Endothelial cell of umbilical vein (primary cell): ENCODE data around the gene GRM5. TPM values are rescaled to one million over a fixed set of nuclear protein-coding genes. Genes with fewer than 3 reads are reported as not detected.
"Not testable (repeated sequence)": the region's sequence is repeated elsewhere in the genome, so short reads cannot be mapped to it uniquely, and the experiment has no call there.

ENCODE experiments used
- BruUV-seq: library from RNA; stranded (reverse); fragments of 400-500 nt; replicated peaks from 2 replicates; lab custom pipeline; 2021; lab: Mats Ljungman, UMichigan
- CTCF ChIA-PET: fragments of 300-600, 350-600 bp; sonication (Branson Sonifier 250); formaldehyde crosslinking; loops from one replicate; lab custom pipeline; 2021; ENCODE audit warnings: antibody characterized with exemption, inconsistent platforms; lab: Charles Lee
- POLR2A ChIA-PET: fragments of 300-600, 350-600 bp; sonication (Branson Sonifier 250); formaldehyde crosslinking; loops from one replicate; lab custom pipeline; 2021; ENCODE audit warnings: antibody characterized with exemption, inconsistent platforms; lab: Charles Lee
- DNase-seq: peaks from one replicate; pipeline ENCODE4 v3.0.0-alpha.2; 2011; ENCODE audit warnings: low read depth, low spot score
- FAIRE-seq: peaks from 2 replicates; lab custom pipeline; 2011; peaks lifted over from hg19 to GRCh38; lab: Jason Lieb, UNC
- H2AFZ ChIP-seq: 2 replicates; pipeline ENCODE4 v1.6.0; 2012; ENCODE audit warnings: low read depth, low read length, control low read depth, inconsistent platforms
- H3K27ac ChIP-seq: 2 replicates; pipeline ENCODE4 v1.5.1; 2011; ENCODE audit warnings: low read depth, mild to moderate bottlenecking, control low read depth, low read length, moderate library complexity; ENCODE audit not compliant: insufficient read depth
- H3K27me3 ChIP-seq, 2 experiments: 2 replicates each; pipeline versions ENCODE4 v1.6.0 to v1.6.1; 2011; ENCODE audit warnings: low read length in 2 of 2, mixed read lengths in 1 of 2; ENCODE audit not compliant: control insufficient read depth in 2 of 2, insufficient read depth in 2 of 2
- H3K36me3 ChIP-seq, 2 experiments: 2 replicates in 1 of 2; 3 replicates in 1 of 2; pipeline ENCODE4 v1.5.1; 2011; ENCODE audit warnings: low read length in 2 of 2, mild to moderate bottlenecking in 1 of 2, moderate library complexity in 1 of 2; ENCODE audit not compliant: control insufficient read depth in 2 of 2, insufficient read depth in 2 of 2; ENCODE audit errors: extremely low read depth in 1 of 2
- H3K4me1 ChIP-seq: 3 replicates; pipeline ENCODE4 v1.5.1; 2011; ENCODE audit warnings: mild to moderate bottlenecking, low read length; ENCODE audit not compliant: control insufficient read depth, insufficient read depth; ENCODE audit errors: extremely low read depth
- H3K4me2 ChIP-seq: 2 replicates; pipeline ENCODE4 v1.6.1; 2011; ENCODE audit warnings: low read length, control low read depth, mixed read lengths; ENCODE audit not compliant: insufficient read depth
- H3K4me3 ChIP-seq, 3 experiments: fragments of 200-600 bp in 1 of 3; sonication (generic), shearing (Covaris generic) in 1 of 3; replicated peaks in 1 of 3; 2 replicates each; pipeline ENCODE4 v1.5.1; 2011 to 2016; ENCODE audit warnings: control low read depth in 3 of 3, low read length in 3 of 3, mild to moderate bottlenecking in 2 of 3, inconsistent platforms in 1 of 3, low read depth in 1 of 3, moderate library complexity in 1 of 3; ENCODE audit not compliant: insufficient read depth in 1 of 3
- H3K79me2 ChIP-seq: 2 replicates; pipeline ENCODE4 v1.6.0; 2012; ENCODE audit warnings: low read length, inconsistent platforms; ENCODE audit not compliant: control insufficient read depth, insufficient read depth
- H3K9ac ChIP-seq: replicated peaks from 2 replicates; pipeline ENCODE3; 2011; ENCODE audit warnings: low read length, control low read depth; ENCODE audit not compliant: insufficient read depth; ENCODE audit errors: extremely low read depth
- H3K9me1 ChIP-seq: replicated peaks from 3 replicates; pipeline ENCODE4 v1.6.0; 2011; ENCODE audit warnings: mild to moderate bottlenecking, low read length; ENCODE audit not compliant: control insufficient read depth, insufficient read depth; ENCODE audit errors: extremely low read depth
- H3K9me3 ChIP-seq: replicated peaks from 2 replicates; pipeline ENCODE4 v1.5.1; 2012; ENCODE audit warnings: low read length, inconsistent platforms; ENCODE audit not compliant: control insufficient read depth, insufficient read depth
- H4K20me1 ChIP-seq: replicated peaks from 2 replicates; pipeline ENCODE3; 2011; ENCODE audit warnings: mild to moderate bottlenecking, low read length; ENCODE audit not compliant: control insufficient read depth, insufficient read depth; ENCODE audit errors: extremely low read depth
- EZH2 ChIP-seq: IDR thresholded peaks from 2 replicates; pipeline ENCODE4 v1.6.1; 2012; ENCODE audit warnings: borderline replicate concordance, low read depth, mild to moderate bottlenecking, moderate library complexity, low read length, inconsistent platforms; ENCODE audit not compliant: severe bottlenecking
- FOS ChIP-seq: IDR thresholded peaks from 2 replicates; pipeline ENCODE4 v1.6.1; 2011; ENCODE audit warnings: mild to moderate bottlenecking, low read length, moderate library complexity, borderline replicate concordance; ENCODE audit not compliant: insufficient read depth
- GATA2 ChIP-seq: IDR thresholded peaks from 2 replicates; pipeline ENCODE4 v1.7.0; 2011; ENCODE audit warnings: low read depth, mild to moderate bottlenecking, moderate library complexity, mixed read lengths, low read length; ENCODE audit not compliant: insufficient read length, insufficient read depth
- JUN ChIP-seq: IDR thresholded peaks from 2 replicates; pipeline ENCODE4 v1.6.1; 2011; ENCODE audit warnings: borderline replicate concordance, low read depth; ENCODE audit not compliant: insufficient read length, insufficient read depth
- POLR2A ChIP-seq: IDR thresholded peaks from 2 replicates; pipeline ENCODE4 v1.6.1; 2012; ENCODE audit warnings: low read depth, mild to moderate bottlenecking, control low read depth, low read length
- dilution Hi-C: fragments of 300-500 bp; cut with MboI; formaldehyde crosslinking; loops from one replicate; pipeline ENCODE4 v1.15.0; 2019; ENCODE audit warnings: low sequenced_read_pairs; ENCODE audit not compliant: extremely low pct_ligation_motif_present
- intact Hi-C: fragments of 100-400 bp; cut with micrococcal nuclease; formaldehyde crosslinking; loops from one replicate; pipeline ENCODE4 v1.10.0; 2022
- polyA plus RNA-seq, 4 experiments: library from polyadenylated mRNA; depleted of rRNA in 3 of 4; stranded (reverse) in 3 of 4; unstranded in 1 of 4; fragments of >200 nt; gene quantifications; 2 replicates each; pipeline versions ENCODE4 v1.2.1 to v1.2.3, GENCODE V29; 2011 to 2012; ENCODE audit warnings: missing spikeins in 1 of 4
- total RNA-seq: library from RNA; stranded (reverse); gene quantifications from 2 replicates; pipeline ENCODE4 v1.2.3, GENCODE V29; 2021
- TF ChIP-seq, protein P1 (sequence below), 2 donors: IDR thresholded peaks; 1 replicate in 1 of 2; 2 replicates in 1 of 2; pipeline ENCODE4 v1.5.1; 2011; ENCODE audit warnings: low read length in 2 of 2, mild to moderate bottlenecking in 2 of 2, moderate library complexity in 2 of 2, control low read depth in 1 of 2, inconsistent platforms in 1 of 2, low read depth in 1 of 2; ENCODE audit not compliant: insufficient read depth in 1 of 2; ENCODE audit errors: extremely low read depth in 1 of 2

Gene GRM5
- total and polyA plus RNA-seq, 2 donors (not counting 3 experiments of a cell fraction or from before 2014, with no cell fraction given): 0.10 to 0.11 TPM

DNA sequence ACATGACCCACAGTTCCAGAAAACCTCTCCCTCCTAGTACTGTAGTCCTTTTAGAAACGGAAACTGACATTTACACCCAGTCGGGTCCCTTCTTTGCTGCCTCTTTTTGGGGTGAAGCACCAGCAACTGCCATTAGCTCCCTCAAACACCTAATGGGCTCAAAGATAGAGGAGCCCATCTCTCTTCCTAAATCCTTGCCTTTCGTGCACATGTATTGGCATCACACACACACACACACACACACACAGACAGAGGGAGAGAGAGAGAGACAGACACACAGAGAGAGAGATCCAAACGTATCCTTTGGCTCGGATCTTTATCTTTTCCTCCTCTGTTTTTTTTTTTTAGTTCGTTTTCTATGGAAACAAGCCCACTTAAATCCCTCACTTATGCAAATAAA is 716 bp downstream of the GRM5 start:
- intact Hi-C loops: no loop called here
- Histone ChIP-seq H3K27me3 (peaks cover 21 to 23% of the 10 kb centered on the region in 2 experiments), H3K4me1 (no peaks in the 10 kb centered on the region), H2AFZ (no peak overlapping the region), H4K20me1 (no peaks in the 10 kb centered on the region), H3K4me2 (no peak overlapping the region), H3K9me1 (no peaks in the 10 kb centered on the region), H3K9ac (no peak overlapping the region), H3K36me3 (no peaks in the 10 kb centered on the region), H3K4me3 (no peak overlapping the region), H3K9me3 (no peaks in the 10 kb centered on the region), H3K79me2 (no peaks in the 10 kb centered on the region), H3K27ac (no peak overlapping the region)
- FAIRE-seq (no peak), DNase-seq (no peak)
- dilution Hi-C loops: no loop called here
- CTCF ChIA-PET: no interaction called here
- TF ChIP-seq GATA2 (no peak), EZH2 (no peak), FOS (no peak), JUN (no peak), POLR2A (no peak)
- TF ChIP-seq, protein P1, sequence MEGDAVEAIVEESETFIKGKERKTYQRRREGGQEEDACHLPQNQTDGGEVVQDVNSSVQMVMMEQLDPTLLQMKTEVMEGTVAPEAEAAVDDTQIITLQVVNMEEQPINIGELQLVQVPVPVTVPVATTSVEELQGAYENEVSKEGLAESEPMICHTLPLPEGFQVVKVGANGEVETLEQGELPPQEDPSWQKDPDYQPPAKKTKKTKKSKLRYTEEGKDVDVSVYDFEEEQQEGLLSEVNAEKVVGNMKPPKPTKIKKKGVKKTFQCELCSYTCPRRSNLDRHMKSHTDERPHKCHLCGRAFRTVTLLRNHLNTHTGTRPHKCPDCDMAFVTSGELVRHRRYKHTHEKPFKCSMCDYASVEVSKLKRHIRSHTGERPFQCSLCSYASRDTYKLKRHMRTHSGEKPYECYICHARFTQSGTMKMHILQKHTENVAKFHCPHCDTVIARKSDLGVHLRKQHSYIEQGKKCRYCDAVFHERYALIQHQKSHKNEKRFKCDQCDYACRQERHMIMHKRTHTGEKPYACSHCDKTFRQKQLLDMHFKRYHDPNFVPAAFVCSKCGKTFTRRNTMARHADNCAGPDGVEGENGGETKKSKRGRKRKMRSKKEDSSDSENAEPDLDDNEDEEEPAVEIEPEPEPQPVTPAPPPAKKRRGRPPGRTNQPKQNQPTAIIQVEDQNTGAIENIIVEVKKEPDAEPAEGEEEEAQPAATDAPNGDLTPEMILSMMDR (IDR thresholded peaks at IDR 0.05; ENCODE audit: extremely low read depth in 1 of 2, insufficient read depth in 1 of 2, low read depth in 1 of 2, low read length in 2 of 2): no peak
- no TSS peak for BruUV-seq
- POLR2A ChIA-PET: no interaction called here

DNA sequence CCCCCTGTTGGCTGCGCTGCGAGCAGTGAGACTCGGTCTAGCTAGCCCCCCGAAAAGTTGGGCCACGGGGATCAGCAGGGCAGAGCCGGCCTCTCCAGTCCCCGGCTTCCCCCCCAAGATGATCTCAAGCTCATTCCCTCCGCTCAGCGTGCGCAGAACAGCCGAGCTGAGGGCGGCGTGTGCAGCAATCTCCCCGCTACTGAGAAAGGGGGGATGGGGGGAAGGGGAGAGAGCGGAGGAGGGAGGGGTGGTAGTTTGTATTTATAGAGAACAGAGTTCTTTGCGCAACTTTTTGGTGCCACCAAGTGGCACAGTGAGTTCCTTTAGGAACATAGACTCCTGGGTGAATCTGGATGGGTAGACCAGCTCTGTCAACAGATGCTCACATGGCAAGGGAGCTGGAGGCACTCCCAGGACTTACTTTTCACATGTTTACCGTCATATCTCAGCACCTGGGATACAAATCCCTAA is 2.3 kb downstream of the GRM5 start:
- POLR2A ChIA-PET, H3K27ac ChIP-seq, H3K4me2 ChIP-seq: not testable (repeated sequence)

DNA sequence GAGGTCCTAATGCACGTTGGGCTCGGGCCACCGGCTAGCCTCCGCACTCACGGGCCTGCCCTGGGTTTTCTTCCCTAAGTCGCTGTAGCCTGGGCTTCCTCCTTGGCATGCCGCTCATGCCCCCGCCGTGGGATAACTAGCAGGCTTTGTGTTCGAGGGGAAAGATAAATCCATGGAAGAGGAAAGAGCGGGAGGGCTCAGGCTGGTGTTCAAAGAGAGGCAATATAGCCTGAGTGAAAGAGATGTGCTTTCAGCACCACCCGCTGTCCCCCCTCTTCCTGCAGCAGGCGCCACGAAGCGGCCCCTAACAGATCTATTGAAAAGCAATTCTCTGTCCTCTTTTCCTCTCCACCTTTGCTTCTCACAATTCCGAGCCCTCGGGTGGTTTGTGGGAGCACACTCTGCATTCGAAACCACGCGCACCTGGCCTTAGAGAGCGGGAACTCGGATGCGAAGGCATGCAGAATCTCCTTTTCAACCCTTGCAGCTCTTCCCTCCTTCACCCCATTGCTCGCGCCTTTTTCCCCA is 2.9 kb downstream of the GRM5 start:
- H3K4me2 ChIP-seq, H4K20me1 ChIP-seq, H3K4me3 ChIP-seq, H3K4me1 ChIP-seq, H3K36me3 ChIP-seq, BruUV-seq, H3K9ac ChIP-seq, H3K9me3 ChIP-seq, CTCF ChIA-PET, intact Hi-C loops, dilution Hi-C loops, H3K79me2 ChIP-seq, FAIRE-seq, DNase-seq, H3K27ac ChIP-seq, POLR2A ChIA-PET, H2AFZ ChIP-seq, H3K9me1 ChIP-seq: not testable (repeated sequence)
- peaks cover 21 to 23% of the 10 kb centered on the region in 2 experiments for H3K27me3 ChIP-seq

More for the DNA sequence above, 2.3 kb downstream of the GRM5 start:
- intact Hi-C loops, H3K9me3 ChIP-seq, H3K4me3 ChIP-seq, H3K79me2 ChIP-seq, H3K9me1 ChIP-seq, dilution Hi-C loops, H3K36me3 ChIP-seq, H2AFZ ChIP-seq, FAIRE-seq, H3K4me1 ChIP-seq, H3K9ac ChIP-seq, CTCF ChIA-PET, DNase-seq, BruUV-seq, H4K20me1 ChIP-seq: not testable (repeated sequence)
- peaks cover 21 to 23% of the 10 kb centered on the region in 2 experiments for H3K27me3 ChIP-seq
